GM19023 (cell line): ENCODE data around the gene FFAR2.
"Not testable (repeated sequence)": the region's sequence is repeated elsewhere in the genome, so short reads cannot be mapped to it uniquely, and the experiment has no call there.

Experiments used
- ATAC-seq: cut with Tn5 transposase; IDR thresholded peaks from one replicate; pipeline ENCODE4 v1.9.1; 2021; ENCODE audit warnings: mild to moderate bottlenecking, moderate library complexity; ENCODE audit not compliant: unreplicated experiment

Gene FFAR2

DNA sequence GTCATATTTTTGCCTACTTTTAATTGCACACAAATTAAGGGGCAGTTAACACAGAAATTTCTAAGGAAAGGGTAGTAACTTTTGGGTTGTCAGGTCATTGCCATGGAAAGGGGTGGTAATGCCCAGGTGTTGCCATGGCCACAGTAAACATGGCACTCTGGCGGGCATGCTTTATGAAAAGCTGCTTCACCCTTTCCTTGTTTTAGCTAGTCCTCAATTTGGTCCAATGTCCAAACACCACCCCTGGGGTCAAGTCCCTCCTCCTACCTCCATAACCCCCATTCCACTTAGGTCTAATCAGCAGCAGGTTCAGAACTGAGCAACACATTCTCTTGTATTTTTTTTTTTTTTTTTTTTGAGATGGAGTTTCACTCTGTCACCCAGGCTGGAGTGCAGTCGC is 6.6 kb downstream of the FFAR2 start:
- no peak for ATAC-seq

DNA sequence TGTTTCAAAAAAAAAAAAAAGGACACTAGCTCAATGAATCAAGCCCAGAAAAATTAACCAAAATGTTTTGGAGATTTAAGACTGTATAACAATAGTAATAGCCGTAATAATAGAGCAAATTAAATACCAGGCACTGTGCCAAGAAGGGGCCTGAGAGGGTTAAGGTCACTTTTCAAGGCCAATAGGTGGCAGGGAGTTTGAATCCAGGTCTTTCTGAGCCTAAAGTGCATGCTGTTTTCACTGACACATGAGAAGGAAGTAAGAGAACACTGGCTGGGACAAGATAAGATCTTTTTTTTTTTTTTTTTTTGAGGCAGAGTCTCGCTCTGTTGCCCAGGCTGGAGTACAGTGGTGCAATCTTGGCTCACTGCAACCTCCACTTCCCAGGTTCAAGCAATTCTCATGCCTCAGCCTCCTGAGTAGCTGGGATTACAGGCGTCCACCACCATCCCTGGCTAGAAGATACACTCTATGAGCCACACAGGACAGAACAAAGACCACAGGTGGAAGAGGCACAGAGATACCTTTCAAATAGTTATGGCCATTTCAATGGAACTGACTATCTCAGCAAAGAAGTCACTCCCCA is 7.7 kb downstream of the FFAR2 start:
- no peak for ATAC-seq

DNA sequence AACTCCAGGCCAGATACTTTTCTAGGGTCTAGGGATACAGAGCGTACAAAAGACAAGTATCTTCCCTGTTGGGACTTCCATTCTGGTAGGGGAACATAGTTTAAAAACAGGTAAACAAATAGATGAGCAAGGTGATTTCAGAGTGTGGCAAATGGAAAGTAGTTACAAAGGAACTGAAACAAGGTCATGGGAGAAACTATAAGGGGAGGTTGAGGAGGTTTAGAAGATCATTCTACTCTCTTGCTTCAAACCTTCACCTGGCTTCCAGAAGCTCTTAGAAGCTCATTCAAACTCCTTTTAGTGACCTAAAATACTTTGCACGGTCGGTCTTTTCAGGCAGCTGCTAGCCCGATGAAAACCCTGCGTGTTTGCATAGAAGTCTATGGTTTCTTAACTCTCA is 9.1 kb downstream of the FFAR2 start:
- ATAC-seq = no peak

DNA sequence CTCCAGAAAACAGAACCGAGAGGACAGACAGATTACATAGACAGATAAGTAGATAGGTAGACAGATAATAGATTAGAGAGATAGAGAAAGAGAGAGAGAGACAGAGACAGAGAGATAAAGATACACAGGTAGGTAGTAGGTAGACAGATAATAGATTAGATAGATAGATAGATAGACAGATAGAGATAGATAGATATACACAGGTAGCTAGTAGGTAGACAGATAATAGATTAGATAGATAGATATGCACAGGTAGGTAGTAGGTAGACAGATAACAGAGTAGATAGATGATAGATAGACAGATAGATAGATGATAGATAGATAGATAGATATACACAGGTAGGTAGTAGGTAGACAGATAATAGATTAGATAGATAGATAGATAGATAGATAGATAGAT is 10.1 kb downstream of the FFAR2 start:
- ATAC-seq = no peak

DNA sequence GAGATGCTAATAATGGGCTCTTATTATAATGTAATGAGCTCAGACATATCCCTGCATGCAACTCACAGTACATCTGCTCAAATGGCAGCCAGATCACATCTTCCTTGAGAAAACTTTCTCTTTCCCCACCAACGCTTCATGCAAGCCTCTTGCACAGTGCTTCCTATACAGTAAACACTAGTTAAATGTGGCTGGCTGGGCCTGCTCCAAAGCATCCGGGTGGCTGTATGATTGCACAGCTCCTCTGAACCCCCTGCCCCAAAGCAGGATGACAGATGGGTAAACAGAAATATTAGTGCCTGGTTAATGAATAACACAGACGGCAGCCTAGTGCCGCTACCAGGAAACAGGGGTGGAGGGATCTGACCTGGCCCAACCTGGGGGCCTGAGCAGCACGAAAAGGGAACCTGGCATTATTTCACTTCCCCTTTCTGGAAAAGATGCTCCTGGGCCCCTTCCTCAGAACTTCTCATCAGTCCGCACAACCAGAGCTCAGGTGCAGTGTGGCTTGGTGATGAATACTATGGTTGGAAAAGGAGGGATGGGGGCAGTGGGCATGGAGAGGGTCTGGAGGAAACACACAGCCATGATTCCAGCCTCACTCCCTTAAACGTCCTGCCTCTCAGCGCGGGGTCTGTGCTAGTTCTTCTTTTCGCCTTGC is 10.8 kb downstream of the FFAR2 start:
- no peak for ATAC-seq

DNA sequence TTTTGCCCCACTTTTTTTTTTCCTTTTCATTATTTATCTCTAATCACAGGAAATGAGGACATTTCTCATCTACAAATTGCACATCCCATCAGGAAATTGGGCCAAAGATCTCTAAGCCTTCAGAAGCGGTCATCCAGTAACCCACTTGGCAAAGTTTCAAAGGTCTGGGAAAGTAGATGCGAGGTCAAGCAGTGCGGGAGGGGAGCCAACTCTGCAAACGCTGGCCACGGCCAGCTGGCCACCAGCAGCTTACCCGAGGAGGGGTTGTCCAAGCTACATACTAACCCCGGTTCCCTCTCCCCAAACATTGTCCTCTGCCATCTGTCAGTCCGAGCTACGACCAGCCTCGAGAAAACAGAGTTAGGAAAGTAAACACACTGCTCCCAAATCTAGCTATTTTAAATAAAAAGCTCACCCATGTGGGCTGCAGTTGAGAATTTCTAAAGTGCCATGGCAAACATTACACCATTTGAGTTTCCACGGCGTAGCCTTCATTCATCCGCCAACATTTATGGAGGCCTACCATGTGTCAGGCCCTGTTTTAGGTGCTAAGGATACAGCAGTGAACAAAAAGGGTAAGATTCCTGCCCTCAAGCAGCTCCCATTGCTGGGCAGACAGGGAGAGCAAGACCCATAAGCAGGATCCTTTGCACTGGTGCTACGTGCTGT is 11.5 kb downstream of the FFAR2 start:
- no peak for ATAC-seq

DNA sequence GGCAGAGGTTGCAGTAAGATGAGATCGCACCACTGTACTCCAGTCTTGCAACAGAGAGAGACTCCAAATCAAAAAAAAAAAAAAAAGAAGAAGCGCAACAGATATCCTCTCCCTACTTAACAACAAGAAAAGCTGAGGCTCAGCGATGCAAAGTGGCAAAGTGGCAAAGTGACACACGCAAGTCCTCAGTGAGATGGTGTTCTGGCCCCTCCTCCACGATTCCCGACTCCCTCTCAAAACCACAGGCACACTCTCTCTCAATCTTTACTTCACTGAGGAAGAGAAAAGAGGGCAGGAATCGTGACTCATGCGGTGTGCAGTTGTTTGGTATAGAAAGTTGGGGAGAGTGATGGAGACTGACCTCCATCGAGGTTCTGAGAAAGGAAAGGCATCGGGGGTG is 12.6 kb downstream of the FFAR2 start:
- ATAC-seq = no peak

DNA sequence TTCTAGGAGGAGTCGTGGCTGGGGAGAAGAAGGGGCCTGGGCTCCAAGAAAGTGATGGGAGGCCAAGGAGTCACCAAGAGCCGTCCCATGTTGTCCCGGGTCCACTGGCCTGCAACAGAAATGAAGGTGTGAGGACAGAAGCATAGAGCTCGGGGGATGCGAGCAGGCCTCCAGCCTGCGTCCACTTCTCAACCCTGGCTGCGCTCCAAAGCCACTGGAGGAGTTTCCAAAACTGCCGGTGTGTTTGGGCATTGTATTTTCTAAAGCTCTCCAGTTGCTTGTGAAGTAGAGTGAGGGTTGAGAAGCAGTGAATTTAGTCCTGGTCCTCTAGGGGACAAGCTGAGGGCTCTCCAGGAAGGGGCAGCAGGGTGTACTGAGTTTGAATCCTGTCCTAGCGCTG is 13.0 kb downstream of the FFAR2 start:
- no peak for ATAC-seq

DNA sequence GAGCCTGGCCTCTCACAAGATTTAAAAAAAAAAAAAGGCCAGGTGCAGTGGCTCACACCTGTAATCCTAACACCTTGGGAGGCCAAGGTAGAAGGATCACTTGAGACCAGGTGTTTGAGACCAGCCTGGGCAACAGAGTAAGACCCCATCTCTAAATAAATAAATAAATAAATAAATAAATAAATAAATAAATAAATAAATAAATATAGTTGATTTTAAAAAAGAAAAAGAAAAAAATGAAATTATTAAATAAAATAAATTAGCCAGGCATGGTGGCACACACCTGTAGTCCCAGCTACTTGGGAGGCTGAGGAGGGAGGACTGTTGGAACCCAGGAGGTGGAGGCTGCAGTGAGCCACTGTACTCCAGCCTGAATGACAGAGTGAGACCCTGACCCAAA is 13.7 kb downstream of the FFAR2 start:
- ATAC-seq = not testable (repeated sequence)

DNA sequence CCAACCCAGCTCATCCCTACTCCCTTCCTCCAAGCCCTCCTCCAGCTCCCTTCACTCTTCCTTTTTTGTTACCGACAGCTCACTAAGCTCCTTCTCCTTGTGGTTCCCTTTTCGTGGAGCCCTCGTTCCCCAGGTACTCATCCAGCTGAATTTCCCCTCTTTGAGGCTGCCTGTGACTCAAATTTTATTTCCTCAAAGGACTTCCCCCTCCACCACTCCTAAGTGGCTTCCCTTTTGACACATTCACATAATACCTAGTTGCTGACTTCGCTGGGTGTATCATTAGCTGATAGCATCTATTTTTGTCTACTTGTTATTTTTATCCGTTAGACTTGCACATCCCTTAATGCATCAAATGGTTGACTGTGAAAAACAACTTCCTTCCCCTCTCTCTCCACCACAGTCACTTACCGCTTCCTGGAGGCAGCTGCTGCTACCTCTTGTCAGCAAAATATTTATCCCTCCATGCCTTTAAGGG is 14.5 kb downstream of the FFAR2 start:
- ATAC-seq = peak; percentile 59

DNA sequence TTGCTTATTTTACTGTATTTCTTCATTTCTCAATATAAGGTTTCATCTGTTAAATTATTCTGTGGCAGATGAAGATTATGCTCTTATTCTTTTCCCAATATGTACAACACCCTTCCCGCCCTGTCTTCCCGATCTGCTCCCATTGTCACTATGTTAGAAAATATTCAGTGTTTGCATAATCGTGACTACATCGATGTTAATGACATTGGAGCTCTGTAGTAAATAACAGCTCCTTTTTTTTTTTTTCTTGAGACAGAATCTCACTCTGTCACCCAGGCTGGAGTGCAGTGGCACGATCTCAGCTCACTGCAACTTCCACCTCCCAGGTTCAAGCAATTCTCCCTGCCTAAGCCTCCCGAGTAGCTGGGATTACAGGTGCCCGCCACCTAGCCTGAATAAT is 14.9 kb downstream of the FFAR2 start:
- ATAC-seq = not testable (repeated sequence)

DNA sequence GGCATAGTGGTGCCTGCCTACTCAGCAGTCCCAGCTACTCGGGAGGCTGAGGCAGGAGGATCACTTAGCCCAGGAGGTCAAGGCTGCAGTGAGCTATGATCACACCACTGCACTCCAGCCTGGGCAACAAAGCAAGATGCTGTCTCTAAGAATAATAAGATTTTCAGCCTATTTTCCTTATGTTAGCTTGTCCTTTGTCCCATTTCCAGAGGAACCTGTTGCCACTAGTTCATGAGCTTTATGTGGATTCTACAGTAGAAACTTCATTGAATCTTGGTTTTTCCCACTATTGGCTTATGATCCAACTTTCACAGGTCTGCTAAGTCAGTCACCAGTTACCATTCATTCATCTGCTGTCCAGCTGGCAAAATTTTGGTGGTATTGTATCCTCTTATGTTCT is 18.2 kb downstream of the FFAR2 start:
- ATAC-seq = no peak

DNA sequence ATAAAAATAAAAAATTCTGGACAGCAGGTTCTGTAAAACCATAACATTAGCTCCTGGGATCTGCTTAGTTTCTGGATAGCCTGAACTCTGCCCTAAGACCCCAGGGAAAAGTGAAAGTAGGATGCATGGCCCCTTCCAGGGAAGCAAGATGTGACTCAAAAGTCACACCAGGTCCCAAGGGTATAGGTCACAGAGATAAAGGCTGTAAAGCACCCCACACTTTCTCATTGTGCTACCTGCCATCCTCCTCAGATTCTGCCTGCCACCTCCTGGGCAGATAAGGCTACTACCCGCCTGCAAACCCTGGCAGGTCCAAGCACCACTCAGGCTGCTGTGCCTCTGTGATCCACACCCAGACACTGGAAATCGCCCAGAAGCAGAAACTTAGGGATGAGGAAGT is 20.6 kb downstream of the FFAR2 start:
- peak; percentile 62 for ATAC-seq

DNA sequence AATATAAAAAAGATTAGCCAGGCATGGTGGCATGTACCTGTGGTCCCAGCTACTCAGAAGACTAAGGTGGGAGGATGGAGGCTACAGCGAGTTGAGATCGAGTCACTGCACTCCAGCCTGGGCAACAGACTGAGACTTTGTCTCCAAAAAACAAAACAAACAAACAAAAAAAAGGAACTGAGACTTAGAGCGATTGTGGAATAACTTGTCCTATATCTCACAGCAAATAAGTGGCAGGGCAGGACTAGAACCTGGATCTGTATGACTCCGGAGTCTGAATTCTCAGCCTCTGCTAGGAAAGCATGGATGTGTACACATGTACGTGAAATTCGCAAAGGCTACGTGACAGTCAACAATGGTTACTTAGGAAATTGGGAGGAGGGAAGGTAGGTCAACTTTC is 22.1 kb downstream of the FFAR2 start:
- ATAC-seq = no peak

DNA sequence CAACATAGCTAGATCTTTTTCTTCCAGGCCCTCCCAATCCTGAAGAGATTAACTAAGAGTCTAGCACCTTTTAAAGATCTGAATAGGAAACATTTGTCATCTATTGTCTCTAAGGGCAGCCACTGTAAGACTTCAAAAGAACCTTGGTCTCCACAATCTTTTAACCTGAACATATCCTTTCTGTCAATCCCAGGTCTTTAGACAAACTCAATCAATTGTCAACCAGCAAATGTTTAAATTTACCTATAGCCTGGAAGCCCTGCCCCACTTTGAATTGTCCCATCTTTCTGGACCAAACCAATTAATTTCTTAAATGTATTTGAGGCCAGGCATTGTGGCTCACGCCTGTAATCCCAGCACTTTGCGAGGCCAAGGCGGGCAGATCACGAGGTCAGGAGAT is 23.0 kb downstream of the FFAR2 start:
- not testable (repeated sequence) for ATAC-seq

DNA sequence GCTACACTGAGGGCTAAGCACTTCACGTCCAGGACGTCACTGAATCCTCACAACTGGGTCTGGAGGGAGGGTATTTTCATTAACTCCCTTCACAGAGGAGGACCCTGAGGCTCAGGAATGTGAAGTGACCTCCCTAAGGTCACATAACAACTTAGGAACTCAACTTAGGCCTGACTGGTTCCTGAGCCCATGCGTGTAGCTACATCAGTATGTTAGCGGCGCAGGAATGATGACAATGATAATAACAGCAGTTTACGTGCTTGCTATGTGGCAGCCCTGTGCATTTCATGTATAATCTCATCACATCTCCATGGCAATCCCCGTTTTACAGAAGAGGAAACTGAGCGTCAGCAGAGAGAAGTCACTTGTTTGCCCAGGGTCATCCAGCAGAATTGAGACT is 23.9 kb downstream of the FFAR2 start:
- ATAC-seq = no peak

DNA sequence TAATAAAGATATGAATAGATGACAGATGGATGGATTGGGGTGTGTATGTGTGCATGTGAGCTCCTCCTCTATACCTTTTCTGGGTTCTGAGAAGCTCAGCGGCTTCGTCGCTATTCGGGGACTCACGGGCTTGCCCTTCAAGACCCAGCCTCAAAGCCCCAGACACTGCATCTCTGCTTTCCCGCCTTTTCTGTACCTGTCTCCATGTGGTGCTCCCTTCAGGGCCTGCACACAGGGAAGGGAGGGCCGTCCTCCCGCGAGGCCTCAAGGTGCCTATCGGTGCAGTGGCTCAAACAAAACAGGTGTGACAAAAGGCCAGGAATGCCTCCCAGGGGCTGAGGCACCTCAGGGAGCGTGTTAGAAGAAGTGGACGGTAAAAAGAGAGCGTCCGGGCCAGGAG is 26.0 kb downstream of the FFAR2 start:
- no peak for ATAC-seq

DNA sequence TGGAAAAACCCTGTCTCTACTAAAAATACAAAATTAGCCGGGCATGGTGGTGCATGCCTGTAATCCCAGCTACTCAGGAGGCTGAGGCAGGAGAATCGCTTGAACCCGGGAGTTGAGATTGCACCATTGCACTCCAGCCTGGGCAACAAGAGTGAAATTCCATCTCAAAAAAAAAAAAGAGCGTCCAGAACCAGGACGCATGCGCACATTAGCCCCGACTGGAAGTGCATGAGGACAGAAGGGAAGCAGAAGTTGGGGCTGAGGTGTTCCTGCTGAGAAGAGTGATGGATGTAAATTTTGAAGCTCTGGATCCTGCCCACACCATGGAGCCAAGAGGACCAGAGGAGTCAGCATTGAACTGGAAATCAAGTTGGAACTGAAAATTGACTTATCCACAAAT is 26.5 kb downstream of the FFAR2 start:
- not testable (repeated sequence) for ATAC-seq

DNA sequence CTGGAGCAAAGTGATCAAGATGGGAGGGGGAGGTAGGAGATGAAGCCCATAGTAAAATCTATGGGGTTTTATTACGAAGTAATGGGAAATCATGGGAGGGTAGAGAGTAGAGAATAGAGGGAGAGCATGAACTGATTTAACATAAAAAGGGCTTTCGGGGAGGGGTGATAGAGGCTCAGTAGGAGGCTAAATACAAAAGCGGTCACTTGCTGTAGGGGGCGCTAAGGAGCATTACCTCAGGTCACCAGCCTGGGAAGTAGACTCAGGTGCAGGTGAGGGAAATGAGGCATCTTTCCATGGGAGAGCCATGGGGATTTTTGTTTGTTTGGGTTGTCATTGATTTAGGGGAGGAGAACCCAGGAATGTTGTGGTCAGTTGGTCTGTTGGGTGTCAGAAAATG is 28.1 kb downstream of the FFAR2 start:
- no peak for ATAC-seq

DNA sequence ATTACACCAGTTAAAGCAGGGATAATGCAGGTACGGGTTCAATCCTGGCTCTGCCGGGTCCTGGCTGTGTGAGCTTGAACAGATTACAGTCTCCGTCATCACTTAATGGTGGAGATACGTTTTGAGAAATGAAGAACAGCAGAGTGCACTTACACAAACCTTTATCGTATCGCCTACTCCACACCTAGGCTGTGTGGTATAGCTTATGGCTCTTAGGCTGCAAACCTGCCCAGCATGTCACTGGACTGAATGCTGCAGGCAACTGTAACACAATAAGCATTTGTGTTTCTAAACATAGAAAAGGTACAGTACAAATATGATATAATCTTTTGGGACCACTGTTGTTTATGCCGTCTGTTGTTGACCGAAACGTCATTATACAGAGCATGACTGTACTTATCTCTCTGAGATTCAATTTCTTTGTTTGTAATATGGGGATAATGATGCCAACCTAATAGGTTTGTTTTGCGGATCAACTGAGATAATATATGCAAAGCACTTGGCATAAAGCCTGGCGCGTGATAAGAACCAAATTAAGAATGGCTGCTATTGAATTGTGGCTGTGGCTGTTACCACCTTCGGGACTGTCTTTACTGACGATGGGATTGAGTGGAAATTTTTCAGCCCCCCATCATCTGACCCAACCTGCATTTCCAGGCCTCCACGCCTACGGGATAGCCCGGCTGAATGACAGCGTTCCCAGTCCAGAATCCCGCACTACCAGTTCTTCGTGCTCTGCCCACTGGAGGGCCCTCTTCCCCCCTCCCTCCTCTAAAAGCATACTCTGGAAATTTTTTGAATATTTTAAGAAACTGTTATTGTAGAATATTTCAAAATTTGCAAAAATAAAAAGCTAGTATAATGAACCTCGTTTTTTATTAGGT is 31.0 kb downstream of the FFAR2 start:
- ATAC-seq = no peak

DNA sequence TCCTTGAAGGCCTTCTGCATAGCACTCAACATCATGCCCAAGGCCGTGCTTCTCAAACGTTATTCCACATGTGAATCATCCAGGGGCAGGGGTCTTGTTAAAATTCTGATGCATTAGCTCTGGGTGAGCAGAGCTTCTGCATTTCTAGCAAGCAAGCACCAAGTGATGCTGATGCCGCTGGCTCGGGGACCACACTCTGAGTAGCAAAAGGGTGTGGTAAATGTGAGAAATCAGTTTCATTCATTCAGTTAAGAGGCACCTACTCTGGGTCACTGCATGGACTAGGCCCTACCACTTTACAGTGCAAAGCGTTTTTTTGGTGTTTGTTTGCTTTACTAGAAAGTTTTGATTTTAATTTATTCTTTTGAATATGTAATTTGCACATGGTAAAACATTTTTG is 35.0 kb downstream of the FFAR2 start:
- no peak for ATAC-seq
